KOPT-K1 (cell line): ENCODE data around the gene SYNGR3.
"Not testable (repeated sequence)": the region's sequence is repeated elsewhere in the genome, so short reads cannot be mapped to it uniquely, and the experiment has no call there.

ENCODE experiments used
- H3K27ac ChIP-seq: fragments of 200-600 bp; sonication (generic); 2 replicates; pipeline ENCODE4 v1.5.1; 2016; ENCODE audit warnings: antibody characterized with exemption, mild to moderate bottlenecking, low read depth, low read length; ENCODE audit not compliant: poor library complexity, severe bottlenecking
- H3K36me3 ChIP-seq: fragments of 200-600 bp; sonication (generic); 2 replicates; pipeline ENCODE4 v1.5.1; 2017; ENCODE audit warnings: antibody characterized with exemption, mild to moderate bottlenecking, low read length, moderate library complexity; ENCODE audit not compliant: insufficient read depth
- H3K9me3 ChIP-seq: fragments of 200-600 bp; sonication (generic); 2 replicates; pipeline ENCODE4 v1.5.1; 2017; ENCODE audit warnings: antibody characterized with exemption, low read length, mild to moderate bottlenecking; ENCODE audit not compliant: insufficient read depth, poor library complexity, severe bottlenecking

SYNGR3 gene

GRCh38 chr16:2003827-2004641 lies 14.3 kb downstream of the SYNGR3 start:
- H3K9me3 ChIP-seq: no peaks in the 10 kb centered on the region
- no peak overlapping the region for H3K27ac ChIP-seq
- H3K36me3 ChIP-seq: peaks cover 76% of the 10 kb centered on the region

GRCh38 chr16:2004795-2005517 lies 15.2 kb downstream of the SYNGR3 start:
- Histone ChIP-seq H3K27ac (no peak overlapping the region), H3K36me3 (peaks cover 67% of the 10 kb centered on the region)

GRCh38 chr16:2005646-2006045 lies 15.9 kb downstream of the SYNGR3 start:
- Histone ChIP-seq H3K27ac (no peak overlapping the region), H3K36me3 (peaks cover 60% of the 10 kb centered on the region), H3K9me3 (no peaks in the 10 kb centered on the region)

More at GRCh38 chr16:2004795-2005517, 15.2 kb downstream of the SYNGR3 start:
- no peaks in the 10 kb centered on the region for H3K9me3 ChIP-seq

- no peak overlapping the region for H3K27ac ChIP-seq
- peaks cover 53% of the 10 kb centered on the region for H3K36me3 ChIP-seq
- no peaks in the 10 kb centered on the region for H3K9me3 ChIP-seq
Measured at GRCh38 chr16:2006317-2006716, 16.5 kb downstream of the SYNGR3 start.

DNA sequence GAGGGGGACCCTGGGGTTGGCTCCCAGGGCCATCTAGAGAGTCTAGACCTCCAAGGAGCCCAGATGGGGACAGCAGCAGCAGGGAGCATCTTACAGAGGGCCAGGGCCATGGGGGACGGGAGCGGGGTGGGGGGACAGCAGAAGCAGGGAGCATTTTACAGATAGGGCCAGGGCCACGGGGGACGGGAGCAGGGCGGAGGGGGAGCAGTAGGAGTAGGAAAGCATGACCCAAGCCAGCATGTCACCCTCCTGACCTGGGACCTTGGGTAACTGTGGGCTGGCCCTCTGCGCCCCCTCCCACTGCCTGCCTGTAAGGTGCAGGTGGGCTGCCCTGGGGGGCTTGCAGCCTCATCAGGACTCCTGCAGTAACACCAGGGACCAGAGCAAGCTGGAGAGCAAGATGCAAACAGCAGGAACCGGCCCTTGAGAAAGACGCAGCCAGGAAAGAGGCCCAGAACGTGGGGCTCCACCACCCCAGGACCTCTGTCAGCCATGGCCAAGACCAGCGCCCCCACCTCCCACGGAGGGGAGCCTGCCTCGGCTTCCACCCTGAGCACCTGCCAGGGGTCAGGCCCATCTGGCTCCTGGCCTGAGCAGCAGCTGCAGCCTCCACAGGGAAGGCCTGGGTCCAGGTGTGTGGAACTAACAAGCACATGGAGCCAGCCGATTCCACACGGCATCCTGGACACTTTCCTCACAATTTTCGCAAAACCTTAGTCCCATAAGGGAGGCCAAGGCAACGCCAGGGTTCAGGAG lies 17.5 kb downstream of the SYNGR3 start:
- peak overlapping the region; percentile 68 for H3K27ac ChIP-seq
- H3K36me3 ChIP-seq: peaks cover 44% of the 10 kb centered on the region; the same call in 1 of the 2 replicates
- H3K9me3 ChIP-seq: no peaks in the 10 kb centered on the region

- Histone ChIP-seq H3K27ac (peak overlapping the region; percentile 68), H3K36me3 (peaks cover 36% of the 10 kb centered on the region; the same call in 1 of the 2 replicates), H3K9me3 (no peaks in the 10 kb centered on the region)
Measured at GRCh38 chr16:2008009-2008526, 18.3 kb downstream of the SYNGR3 start.

DNA sequence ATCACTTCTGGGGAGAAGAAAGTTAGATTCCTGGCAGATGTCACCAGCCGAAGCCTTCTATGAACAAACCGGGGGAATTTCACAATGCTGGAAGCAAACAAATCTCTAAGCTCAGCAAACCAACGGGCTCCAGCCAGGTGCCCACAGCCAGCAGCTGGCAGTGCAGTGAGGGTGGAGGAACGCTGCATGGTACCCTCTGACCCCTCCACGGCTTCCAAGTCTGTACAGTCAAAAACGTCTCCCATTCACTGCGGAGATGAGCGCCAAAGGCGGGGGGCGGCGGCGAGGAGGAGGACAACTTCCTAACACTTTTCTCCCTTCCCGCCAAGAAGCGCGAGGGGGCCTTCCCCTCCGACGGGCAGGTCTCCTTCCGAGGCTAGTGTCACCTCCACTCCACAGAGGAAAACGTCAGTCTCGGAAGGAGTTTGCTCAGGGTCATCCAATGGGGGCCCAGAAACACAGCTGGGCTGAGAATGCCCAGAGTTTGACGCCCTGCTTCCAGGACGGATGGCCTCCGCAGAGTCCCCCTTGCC lies 18.9 kb downstream of the SYNGR3 start:
- Histone ChIP-seq H3K9me3 (no peaks in the 10 kb centered on the region), H3K27ac (peak overlapping the region; percentile 68), H3K36me3 (peaks cover 29% of the 10 kb centered on the region; the same call in 1 of the 2 replicates)

DNA sequence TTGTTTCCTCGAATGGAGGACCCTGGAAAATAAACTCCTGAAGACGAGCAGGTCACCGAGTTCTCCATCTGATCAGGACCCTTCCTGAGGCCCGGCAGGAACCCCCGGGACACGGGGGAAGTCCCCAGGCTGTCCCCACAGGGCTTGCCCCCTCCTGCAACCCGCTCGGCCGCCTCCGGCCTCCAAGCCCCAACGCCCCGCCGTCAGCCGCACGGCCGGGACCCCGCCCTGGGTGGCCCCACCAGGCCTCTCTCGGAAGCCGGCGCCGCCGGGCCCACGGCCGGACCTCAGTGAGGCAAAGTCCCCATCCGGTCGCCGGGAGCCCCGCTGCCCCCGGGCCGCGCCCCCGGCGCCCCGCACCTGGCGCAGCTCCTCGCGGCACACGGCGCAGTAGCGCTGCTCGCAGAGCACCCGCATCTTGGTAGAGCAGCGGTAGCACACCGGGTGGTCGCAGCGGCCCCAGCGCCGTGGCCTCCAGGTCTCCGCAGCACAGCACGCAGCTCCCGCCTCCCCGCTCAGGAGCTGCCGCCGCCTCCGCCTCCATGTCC lies 19.5 kb downstream of the SYNGR3 start:
- Histone ChIP-seq H3K9me3 (no peaks in the 10 kb centered on the region), H3K36me3 (peaks cover 26% of the 10 kb centered on the region; the same call in 1 of the 2 replicates), H3K27ac (peak overlapping the region; percentile 68)

- H3K9me3 ChIP-seq: no peaks in the 10 kb centered on the region
- H3K36me3 ChIP-seq: peaks cover 21% of the 10 kb centered on the region; the same call in 1 of the 2 replicates
- peak within 1 kb of the TSS; percentile 68 for H3K27ac ChIP-seq
Measured at GRCh38 chr16:2009791-2010510, 20.2 kb downstream of the SYNGR3 start, which contains the start of gene ZNF598. TSS of gene ZNF598 (minus strand) at chr16:2009821.

- H3K9me3 ChIP-seq, H3K36me3 ChIP-seq, H3K27ac ChIP-seq: not testable (repeated sequence)
Measured at GRCh38 chr16:2011726-2012125, 22.0 kb downstream of the SYNGR3 start.

GRCh38 chr16:2013527-2013926 lies 23.8 kb downstream of the SYNGR3 start:
- Histone ChIP-seq H3K36me3 (no peaks in the 10 kb centered on the region), H3K27ac (no peak overlapping the region), H3K9me3 (no peaks in the 10 kb centered on the region)

GRCh38 chr16:2015117-2015946 lies 25.6 kb downstream of the SYNGR3 start:
- Histone ChIP-seq H3K27ac (no peak overlapping the region), H3K9me3 (no peaks in the 10 kb centered on the region), H3K36me3 (no peaks in the 10 kb centered on the region)

DNA sequence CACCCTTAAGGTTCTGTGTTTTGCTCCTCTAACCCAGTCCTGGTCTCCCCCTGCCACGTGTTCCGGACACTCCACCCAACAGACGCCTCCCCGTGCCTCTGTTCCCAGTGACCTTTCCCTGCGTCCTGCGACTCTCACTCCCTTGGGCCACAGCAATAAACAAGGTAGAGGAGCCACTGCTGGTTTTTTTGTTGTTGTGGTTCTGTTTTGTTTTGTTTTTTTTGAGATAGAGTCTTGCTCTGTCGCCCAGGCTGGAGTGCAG lies 26.1 kb downstream of the SYNGR3 start:
- H3K27ac ChIP-seq: no peak overlapping the region
- H3K36me3 ChIP-seq: no peaks in the 10 kb centered on the region
- no peaks in the 10 kb centered on the region for H3K9me3 ChIP-seq
